Midbrain (tissue), 1 donor: Measurements from ENCODE around the gene STAP1.
"Not testable (repeated sequence)": the region's sequence is repeated elsewhere in the genome, so short reads cannot be mapped to it uniquely, and the experiment has no call there.

Source experiments
- DNase-seq: peaks from one replicate; lab custom pipeline; 2025; lab: John Stamatoyannopoulos, UW

Gene STAP1

GRCh38 chr4:67616478-67616877, 58.0 kb downstream of the STAP1 start:
- DNase-seq, result no peak

- DNase-seq, result no peak
These were observed 66.4 kb downstream of the STAP1 start for GRCh38 chr4:67624939-67625338.

GRCh38 chr4:67632492-67632891, 74.0 kb downstream of the STAP1 start:
- DNase-seq, result no peak

GRCh38 chr4:67634741-67635140, 76.2 kb downstream of the STAP1 start:
- no peak for DNase-seq

GRCh38 chr4:67635331-67635730, 76.8 kb downstream of the STAP1 start:
- peak; percentile 31 for DNase-seq

- DNase-seq, result not testable (repeated sequence)
These were observed 78.5 kb downstream of the STAP1 start for GRCh38 chr4:67636978-67637377.

- no peak for DNase-seq
These were observed 79.6 kb downstream of the STAP1 start for GRCh38 chr4:67638136-67638535.

GRCh38 chr4:67651536-67651935, 93.0 kb downstream of the STAP1 start:
- DNase-seq, result no peak
